BE2C (cell line): ENCODE results near the gene SLC10A4.

Source experiments
- DNase-seq: peaks from one replicate; pipeline ENCODE4 v3.0.0-alpha.2; 2020
- H3K27me3 ChIP-seq: fragments of 250-450 bp; sonication (Bioruptor Pico); 2 replicates; pipeline ENCODE4 v1.5.1; 2020; ENCODE audit warnings: mild to moderate bottlenecking
- H3K36me3 ChIP-seq: fragments of 250-450 bp; sonication (Bioruptor Pico); 2 replicates; pipeline ENCODE4 v1.5.1; 2020; ENCODE audit warnings: mild to moderate bottlenecking
- H3K4me1 ChIP-seq: fragments of 250-450 bp; sonication (Bioruptor Pico); 2 replicates; pipeline ENCODE4 v1.5.1; 2020
- H3K4me3 ChIP-seq: 2 replicates; pipeline ENCODE4 v1.5.1; 2011; ENCODE audit warnings: low read depth, low read length
- H3K9me3 ChIP-seq: fragments of 250-450 bp; sonication (Bioruptor Pico); 2 replicates; pipeline ENCODE4 v1.5.1; 2020
- TF ChIP-seq, protein P1 (sequence below): IDR thresholded peaks from 2 replicates; pipeline ENCODE4 v1.5.1; 2012; ENCODE audit warnings: mild to moderate bottlenecking, low read depth, low read length

Gene SLC10A4

DNA sequence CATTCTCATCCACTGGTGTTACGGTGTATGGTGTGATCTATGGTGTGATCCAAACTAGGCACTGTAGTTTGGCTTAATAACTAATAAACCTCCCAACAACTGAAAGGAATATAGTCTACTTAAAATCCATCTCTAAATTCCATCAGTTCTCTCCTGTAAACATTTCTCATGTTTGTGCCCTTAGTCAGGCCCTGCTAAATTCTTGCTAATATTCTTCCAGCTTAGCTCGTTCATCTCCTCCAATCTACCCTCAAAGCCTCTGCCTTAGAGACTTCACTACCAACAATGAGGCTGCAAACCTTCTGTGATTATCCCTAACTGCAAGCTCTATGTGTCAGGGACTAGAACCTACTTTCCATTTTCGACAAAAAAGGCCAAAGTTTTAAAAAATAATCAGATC lies 35.0 kb downstream of the SLC10A4 start:
- Histone ChIP-seq H3K9me3 (no peaks in the 10 kb centered on the region), H3K4me1 (no peaks in the 10 kb centered on the region), H3K27me3 (no peaks in the 10 kb centered on the region), H3K36me3 (peaks cover 35% of the 10 kb centered on the region), H3K4me3 (no peak overlapping the region)
- no peak for DNase-seq
- TF ChIP-seq, protein P1, sequence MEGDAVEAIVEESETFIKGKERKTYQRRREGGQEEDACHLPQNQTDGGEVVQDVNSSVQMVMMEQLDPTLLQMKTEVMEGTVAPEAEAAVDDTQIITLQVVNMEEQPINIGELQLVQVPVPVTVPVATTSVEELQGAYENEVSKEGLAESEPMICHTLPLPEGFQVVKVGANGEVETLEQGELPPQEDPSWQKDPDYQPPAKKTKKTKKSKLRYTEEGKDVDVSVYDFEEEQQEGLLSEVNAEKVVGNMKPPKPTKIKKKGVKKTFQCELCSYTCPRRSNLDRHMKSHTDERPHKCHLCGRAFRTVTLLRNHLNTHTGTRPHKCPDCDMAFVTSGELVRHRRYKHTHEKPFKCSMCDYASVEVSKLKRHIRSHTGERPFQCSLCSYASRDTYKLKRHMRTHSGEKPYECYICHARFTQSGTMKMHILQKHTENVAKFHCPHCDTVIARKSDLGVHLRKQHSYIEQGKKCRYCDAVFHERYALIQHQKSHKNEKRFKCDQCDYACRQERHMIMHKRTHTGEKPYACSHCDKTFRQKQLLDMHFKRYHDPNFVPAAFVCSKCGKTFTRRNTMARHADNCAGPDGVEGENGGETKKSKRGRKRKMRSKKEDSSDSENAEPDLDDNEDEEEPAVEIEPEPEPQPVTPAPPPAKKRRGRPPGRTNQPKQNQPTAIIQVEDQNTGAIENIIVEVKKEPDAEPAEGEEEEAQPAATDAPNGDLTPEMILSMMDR, result no peak

DNA sequence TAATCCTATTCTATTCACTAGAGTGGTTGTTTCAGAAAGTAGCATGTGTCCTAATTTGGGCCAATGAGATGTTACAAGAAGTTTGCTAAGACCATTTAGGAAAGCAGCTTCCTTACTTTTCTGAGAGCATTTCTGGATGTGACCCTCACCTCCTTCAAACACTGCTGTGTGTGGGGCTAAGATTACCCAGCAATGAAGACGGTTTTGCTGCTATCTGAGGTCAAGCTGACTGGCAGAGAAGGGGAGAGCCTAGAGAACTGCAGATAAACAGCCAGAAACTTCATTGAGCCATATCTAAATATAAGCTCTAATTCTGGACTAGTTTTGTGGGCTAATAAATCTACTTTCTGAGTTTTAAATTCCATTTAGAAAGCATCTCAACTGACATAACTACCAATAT lies 43.3 kb downstream of the SLC10A4 start:
- DNase-seq, result no peak
- Histone ChIP-seq H3K27me3 (no peaks in the 10 kb centered on the region), H3K4me1 (no peaks in the 10 kb centered on the region), H3K36me3 (peaks cover 39% of the 10 kb centered on the region), H3K9me3 (no peaks in the 10 kb centered on the region), H3K4me3 (no peak overlapping the region)
- TF ChIP-seq, protein P1, result no peak

DNA sequence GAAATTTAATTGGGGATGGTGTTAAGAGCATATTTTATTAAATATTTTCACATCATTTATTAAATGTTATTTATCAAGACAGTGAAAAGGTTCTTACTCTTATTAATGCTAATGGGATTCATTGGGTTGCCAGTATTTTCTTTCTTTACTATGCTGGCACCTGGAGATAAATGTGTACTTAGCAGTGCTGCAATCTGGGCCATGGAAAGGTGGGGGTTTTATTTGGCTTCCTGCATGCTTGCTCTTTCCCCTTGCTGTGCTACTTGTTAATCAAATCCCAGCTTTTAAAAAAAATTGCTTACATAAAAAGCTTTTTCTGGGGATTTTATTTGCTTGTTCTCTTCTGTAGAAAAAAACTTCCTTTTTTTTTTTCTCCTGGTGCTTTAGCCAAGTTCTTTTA lies 55.2 kb downstream of the SLC10A4 start:
- H3K4me1 ChIP-seq, result no peaks in the 10 kb centered on the region
- no peak for DNase-seq
- no peaks in the 10 kb centered on the region for H3K27me3 ChIP-seq
- H3K36me3 ChIP-seq, result peaks cover 41% of the 10 kb centered on the region
- H3K4me3 ChIP-seq, result no peak overlapping the region
- H3K9me3 ChIP-seq, result no peaks in the 10 kb centered on the region
- TF ChIP-seq, protein P1, result no peak
